Right lobe of liver (tissue), 6 donors: ENCODE data around the gene GRID1. TPM values are rescaled to one million over a fixed set of nuclear protein-coding genes. Genes with fewer than 3 reads are reported as not detected.

ENCODE experiments used
- ATAC-seq, 4 donors: fragments of 200-7000 bp; cut with Tn5 transposase; one replicate each; pipeline ENCODE4 v1.9.1; 2020; ENCODE audit warnings: mild to moderate bottlenecking in 4 of 4, moderate library complexity in 4 of 4
- DNase-seq, 3 donors: peaks; one replicate each; pipeline ENCODE4 v3.0.0-alpha.2; 2020
- H3K27ac ChIP-seq, 3 donors: fragments of 200-600 bp; one replicate each; pipeline ENCODE4 v1.8.0; 2022
- H3K27me3 ChIP-seq, 2 donors: fragments of 200-600 bp; one replicate each; pipeline ENCODE4 v1.8.0; 2022
- H3K36me3 ChIP-seq, 4 donors: fragments of 200-600 bp; sonication (generic) in 1 of 4; one replicate each; pipeline versions ENCODE4 v1.5.1 to v1.8.0; 2017 to 2022; ENCODE audit warnings: control low read depth in 1 of 4
- H3K4me1 ChIP-seq, 4 donors: fragments of 200-600 bp; sonication (generic) in 1 of 4; one replicate each; pipeline versions ENCODE4 v1.5.1 to v1.8.0; 2017 to 2022; ENCODE audit warnings: control low read depth in 1 of 4
- H3K4me3 ChIP-seq, 3 donors: fragments of 200-600 bp; one replicate each; pipeline ENCODE4 v1.8.0; 2022
- H3K9me3 ChIP-seq, 4 donors: fragments of 200-600 bp; sonication (generic) in 1 of 4; one replicate each; pipeline versions ENCODE4 v1.5.1 to v1.8.0; 2017 to 2022; ENCODE audit warnings: control low read depth in 1 of 4
- POLR2A ChIP-seq: fragments of 450-650 bp; IDR thresholded peaks from one replicate; pipeline ENCODE4 v1.6.1; 2017; ENCODE audit warnings: antibody characterized with exemption, mild to moderate bottlenecking
- WGBS: methylation state at CpG from one replicate; pipeline ENCODE4 v1.1.6; 2018; ENCODE audit warnings: low coverage, low lambda C conversion rate; ENCODE audit not compliant: insufficient coverage; ENCODE audit errors: missing lambda C conversion rate; 5-methylcytosine and 5-hydroxymethylcytosine counted together
- intact Hi-C, 2 donors: fragments of 100-400 bp; cut with DNase I; formaldehyde crosslinking; loops; one replicate each; pipeline versions ENCODE4 v1.11.2 to v1.14.1; 2022
- total RNA-seq, 6 experiments: library from RNA; depleted of rRNA in 2 of 6; stranded (reverse); fragments of >200 nt in 2 of 6; fragmentation: NEBNext Ultra II Directional in 3 of 6; extraction: Animal tissue kit (Norgen Biotek cat#: 25700) in 3 of 6; gene quantifications; one replicate each; pipeline versions ENCODE4 v1.1.0 to v1.2.4, GENCODE V29; 2016 to 2023
- TF ChIP-seq, protein P1 (sequence below), 4 donors: fragments of 200-600 bp in 3 of 4; fragments of 450-650 bp in 1 of 4; IDR thresholded peaks; one replicate each; pipeline versions ENCODE4 v1.5.1 to v1.8.0; 2016 to 2022; ENCODE audit warnings: antibody characterized with exemption in 4 of 4, mild to moderate bottlenecking in 2 of 4
- donor health status: DM: no; HTN: yes; CAD: no.
- donor health status: DM: no; HTN: no; CAD: no.
- donor health status: DM: no; HTN: no; CAD: no.
- donor health status: DM: no; HTN: yes; CAD: no.
- donor health status: DM: no; HTN: yes; CAD: no.

GRID1 gene
- total RNA-seq, 6 experiments from 2014 or later, result 0.05 to 1.9 (median 0.81) TPM

DNA sequence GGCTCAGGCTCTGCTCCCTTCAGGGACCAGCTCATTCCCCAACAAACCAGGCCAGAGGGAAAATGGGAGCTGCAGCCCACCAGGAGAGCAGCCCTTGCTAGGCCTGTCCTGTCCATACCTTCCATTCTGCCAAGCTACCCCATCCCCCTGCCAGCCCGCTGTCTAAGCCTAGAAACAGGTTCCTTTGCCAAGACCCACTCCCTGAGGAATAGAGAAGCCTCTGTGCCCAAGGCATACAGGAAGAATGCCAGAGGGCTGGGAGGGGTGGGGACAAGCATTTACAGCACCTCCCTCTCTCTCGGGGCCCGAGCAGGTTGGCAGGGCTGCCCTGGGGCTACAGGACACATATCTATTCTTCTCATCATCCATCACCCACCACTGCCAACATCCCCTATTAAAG lies 178.3 kb downstream of the GRID1 start:
- H3K4me1 ChIP-seq, result no peaks in the 10 kb centered on the region
- no peak overlapping the region for H3K4me3 ChIP-seq
- no peak for DNase-seq
- WGBS, result 50% methylated on average over 2 of the region's 3 CpGs
- no peaks in the 10 kb centered on the region for H3K9me3 ChIP-seq
- H3K27me3 ChIP-seq, result no peaks in the 10 kb centered on the region
- no peak for ATAC-seq
- H3K27ac ChIP-seq, result no peak overlapping the region
- no peaks in the 10 kb centered on the region for H3K36me3 ChIP-seq
- intact Hi-C loops, result no loop called here
- TF ChIP-seq POLR2A, result no peak
- TF ChIP-seq, protein P1, sequence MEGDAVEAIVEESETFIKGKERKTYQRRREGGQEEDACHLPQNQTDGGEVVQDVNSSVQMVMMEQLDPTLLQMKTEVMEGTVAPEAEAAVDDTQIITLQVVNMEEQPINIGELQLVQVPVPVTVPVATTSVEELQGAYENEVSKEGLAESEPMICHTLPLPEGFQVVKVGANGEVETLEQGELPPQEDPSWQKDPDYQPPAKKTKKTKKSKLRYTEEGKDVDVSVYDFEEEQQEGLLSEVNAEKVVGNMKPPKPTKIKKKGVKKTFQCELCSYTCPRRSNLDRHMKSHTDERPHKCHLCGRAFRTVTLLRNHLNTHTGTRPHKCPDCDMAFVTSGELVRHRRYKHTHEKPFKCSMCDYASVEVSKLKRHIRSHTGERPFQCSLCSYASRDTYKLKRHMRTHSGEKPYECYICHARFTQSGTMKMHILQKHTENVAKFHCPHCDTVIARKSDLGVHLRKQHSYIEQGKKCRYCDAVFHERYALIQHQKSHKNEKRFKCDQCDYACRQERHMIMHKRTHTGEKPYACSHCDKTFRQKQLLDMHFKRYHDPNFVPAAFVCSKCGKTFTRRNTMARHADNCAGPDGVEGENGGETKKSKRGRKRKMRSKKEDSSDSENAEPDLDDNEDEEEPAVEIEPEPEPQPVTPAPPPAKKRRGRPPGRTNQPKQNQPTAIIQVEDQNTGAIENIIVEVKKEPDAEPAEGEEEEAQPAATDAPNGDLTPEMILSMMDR (IDR thresholded peaks at IDR 0.05), result no peak

DNA sequence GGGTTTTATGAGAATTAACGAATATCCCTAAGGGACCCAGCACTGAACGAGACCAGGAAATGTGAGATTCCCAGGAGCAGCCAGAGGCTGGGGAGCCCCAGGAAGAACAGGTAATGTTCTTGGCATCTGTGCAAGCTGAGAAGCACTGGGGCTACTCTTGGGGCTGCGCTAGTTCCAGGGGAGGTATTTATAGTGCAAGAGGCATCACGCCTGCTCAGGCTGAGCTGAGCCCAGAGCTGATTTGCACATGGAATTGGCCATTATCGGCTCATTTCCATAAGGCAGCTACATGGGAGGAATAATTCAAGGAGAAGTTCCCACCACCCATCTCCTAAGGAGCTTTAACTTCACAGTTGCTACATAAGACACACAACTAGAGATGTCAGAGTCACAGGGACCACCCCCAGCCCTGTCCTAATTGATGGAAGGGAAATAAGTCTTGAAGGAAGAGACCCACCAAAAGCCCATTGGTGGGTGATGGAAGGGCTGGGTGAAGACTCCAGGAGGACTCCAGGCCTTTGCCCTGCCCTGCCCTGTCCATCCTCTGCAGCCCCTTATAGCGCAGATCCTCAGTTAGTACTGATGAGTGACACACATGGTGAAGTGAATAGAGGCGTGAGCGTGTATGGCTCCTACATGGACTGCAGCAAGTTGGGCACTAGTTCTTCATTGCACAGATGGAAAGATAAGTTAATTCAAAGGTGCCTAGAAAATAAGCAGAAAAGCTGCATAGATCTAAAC lies 178.9 kb downstream of the GRID1 start:
- Histone ChIP-seq H3K27me3 (no peaks in the 10 kb centered on the region), H3K27ac (no peak overlapping the region), H3K36me3 (no peaks in the 10 kb centered on the region), H3K4me1 (no peaks in the 10 kb centered on the region), H3K4me3 (no peak overlapping the region), H3K9me3 (no peaks in the 10 kb centered on the region)
- TF ChIP-seq, protein P1 (IDR thresholded peaks at IDR 0.05), result no peak
- TF ChIP-seq POLR2A, result no peak
- DNase-seq, result no peak
- intact Hi-C loops, result no loop called here
- 62% methylated on average over 3 of the region's 8 CpGs for WGBS
- no peak for ATAC-seq

DNA sequence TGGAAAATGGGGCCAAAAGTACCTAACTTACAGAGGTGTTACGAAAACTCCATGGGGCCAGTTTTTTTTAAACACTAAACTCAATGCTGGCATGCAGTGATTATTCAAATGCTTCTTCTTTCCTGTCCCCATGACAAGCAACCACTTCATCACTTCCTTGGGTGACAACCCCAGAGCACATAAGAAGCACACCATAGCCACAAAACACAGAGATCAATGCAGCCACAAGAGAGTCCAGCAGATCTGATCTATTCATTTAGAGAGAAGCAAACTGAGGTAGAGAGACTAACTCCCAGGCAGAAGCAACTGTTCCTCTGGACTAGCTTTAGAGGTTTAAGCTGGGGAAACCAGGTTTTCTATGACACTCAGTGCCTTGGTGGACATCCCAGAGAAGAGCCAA lies 180.0 kb downstream of the GRID1 start:
- WGBS, result 64% methylated on average over 1 of the region's 1 CpG
- intact Hi-C loops, result no loop called here
- Histone ChIP-seq H3K27me3 (no peaks in the 10 kb centered on the region), H3K36me3 (no peaks in the 10 kb centered on the region), H3K9me3 (no peaks in the 10 kb centered on the region), H3K4me3 (no peak overlapping the region), H3K4me1 (no peaks in the 10 kb centered on the region), H3K27ac (no peak overlapping the region)
- DNase-seq (no peak), ATAC-seq (no peak)
- TF ChIP-seq, protein P1 (IDR thresholded peaks at IDR 0.05), result no peak
- no peak for TF ChIP-seq POLR2A

GRCh38 chr10:86182595-86182994 lies 184.0 kb downstream of the GRID1 start:
- intact Hi-C loops, result no loop called here
- no peaks in the 10 kb centered on the region for H3K27me3 ChIP-seq
- ATAC-seq (no peak), DNase-seq (no peak)
- no peak for TF ChIP-seq POLR2A
- TF ChIP-seq, protein P1 (IDR thresholded peaks at IDR 0.05), result no peak
- no peaks in the 10 kb centered on the region for H3K4me1 ChIP-seq
- H3K27ac ChIP-seq, result no peak overlapping the region
- no peak overlapping the region for H3K4me3 ChIP-seq
- WGBS, result 67% methylated on average over 7 of the region's 7 CpGs
- no peaks in the 10 kb centered on the region for H3K9me3 ChIP-seq
- no peaks in the 10 kb centered on the region for H3K36me3 ChIP-seq
